Liver (tissue), 9 donors: ENCODE results near the gene ALX3. TPM values are rescaled to one million over a fixed set of nuclear protein-coding genes. Genes with fewer than 3 reads are reported as not detected.

Experiments used
- DNase-seq: peaks from one replicate; pipeline ENCODE4 v3.0.0-alpha.2; 2017; ENCODE audit warnings: low spot score
- H3K27ac ChIP-seq, 2 donors: one replicate each; pipeline ENCODE4 v1.7.0; 2013; ENCODE audit warnings: inconsistent platforms in 2 of 2, low read length in 2 of 2, control low read depth in 1 of 2, low read depth in 1 of 2, mild to moderate bottlenecking in 1 of 2
- H3K27me3 ChIP-seq, 4 donors: one replicate each; pipeline versions ENCODE4 v1.6.1 to v1.7.0; 2013; ENCODE audit warnings: low read length in 3 of 4, inconsistent platforms in 1 of 4, mild to moderate bottlenecking in 1 of 4, moderate library complexity in 1 of 4; ENCODE audit not compliant: control insufficient read depth in 4 of 4, insufficient read depth in 4 of 4
- H3K36me3 ChIP-seq, 4 donors: one replicate each; pipeline versions ENCODE4 v1.6.1 to v1.7.0; 2013; ENCODE audit warnings: low read length in 3 of 4, mild to moderate bottlenecking in 3 of 4, low read depth in 1 of 4, moderate library complexity in 1 of 4; ENCODE audit not compliant: control insufficient read depth in 4 of 4, insufficient read depth in 3 of 4
- H3K4me1 ChIP-seq, 4 donors: one replicate each; pipeline versions ENCODE4 v1.6.1 to v1.7.0; 2013; ENCODE audit warnings: low read length in 3 of 4, mild to moderate bottlenecking in 3 of 4, moderate library complexity in 1 of 4; ENCODE audit not compliant: control insufficient read depth in 4 of 4, insufficient read depth in 4 of 4
- H3K4me3 ChIP-seq, 3 donors: one replicate each; pipeline versions ENCODE4 v1.6.1 to v1.7.0; 2013; ENCODE audit warnings: low read length in 3 of 3, control low read depth in 1 of 3, low read depth in 1 of 3, mild to moderate bottlenecking in 1 of 3
- H3K9ac ChIP-seq, 2 donors: one replicate each; pipeline ENCODE4 v1.7.0; 2013; ENCODE audit warnings: low read length in 2 of 2, mild to moderate bottlenecking in 2 of 2, moderate library complexity in 2 of 2, control low read depth in 1 of 2, low read depth in 1 of 2
- H3K9me3 ChIP-seq, 4 donors: one replicate each; pipeline versions ENCODE4 v1.6.1 to v1.7.0; 2013; ENCODE audit warnings: low read length in 3 of 4; ENCODE audit not compliant: control insufficient read depth in 4 of 4
- ATF3 ChIP-seq: IDR thresholded peaks from 2 replicates; pipeline ENCODE4 v1.6.1; 2016; ENCODE audit warnings: antibody characterized with exemption
- CTCF ChIP-seq: fragments of 150-350 bp; IDR thresholded peaks from 2 replicates; pipeline ENCODE4 v1.5.1; 2017; ENCODE audit warnings: improper control_type of control experiment, low read depth, low read length; ENCODE audit not compliant: missing input control
- EGR1 ChIP-seq, 2 donors: IDR thresholded peaks; 2 replicates each; pipeline ENCODE4 v1.6.1; 2016 to 2018; ENCODE audit warnings: antibody characterized with exemption in 2 of 2, low read depth in 2 of 2
- FOXA1 ChIP-seq: IDR thresholded peaks from 2 replicates; pipeline ENCODE4 v1.6.1; 2016; ENCODE audit warnings: antibody characterized with exemption
- FOXA2 ChIP-seq: IDR thresholded peaks from 2 replicates; pipeline ENCODE4 v1.6.1; 2016; ENCODE audit warnings: antibody characterized with exemption
- GABPA ChIP-seq, 2 donors: IDR thresholded peaks in 1 of 2; conservative IDR thresholded peaks in 1 of 2; 2 replicates each; pipeline ENCODE4 v1.6.1; 2016; ENCODE audit warnings: antibody characterized with exemption in 2 of 2, mild to moderate bottlenecking in 1 of 2, moderate library complexity in 1 of 2
- HNF4A ChIP-seq, 2 donors: conservative IDR thresholded peaks; 2 replicates each; pipeline ENCODE4 v1.6.1; 2016; ENCODE audit warnings: antibody characterized with exemption in 2 of 2, mild to moderate bottlenecking in 2 of 2
- HNF4G ChIP-seq: IDR thresholded peaks from 2 replicates; pipeline ENCODE4 v1.6.1; 2016; ENCODE audit warnings: antibody characterized with exemption
- JUND ChIP-seq, 2 donors: IDR thresholded peaks; 2 replicates each; pipeline ENCODE4 v1.6.1; 2016; ENCODE audit warnings: antibody characterized with exemption in 2 of 2
- MAX ChIP-seq: IDR thresholded peaks from 2 replicates; pipeline ENCODE4 v1.6.1; 2016; ENCODE audit warnings: antibody characterized with exemption
- NR2F2 ChIP-seq: IDR thresholded peaks from 2 replicates; pipeline ENCODE4 v1.6.1; 2016; ENCODE audit warnings: antibody characterized with exemption
- RAD21 ChIP-seq, 2 donors: IDR thresholded peaks; 2 replicates each; pipeline ENCODE4 v1.6.1; 2016; ENCODE audit warnings: antibody characterized with exemption in 2 of 2, mild to moderate bottlenecking in 2 of 2
- REST ChIP-seq: IDR thresholded peaks from 2 replicates; pipeline ENCODE4 v1.6.1; 2016; ENCODE audit warnings: antibody characterized with exemption, mild to moderate bottlenecking
- RXRA ChIP-seq, 2 donors: IDR thresholded peaks; 2 replicates each; pipeline ENCODE4 v1.6.1; 2017 to 2018; ENCODE audit warnings: antibody characterized with exemption in 2 of 2, mild to moderate bottlenecking in 1 of 2
- SP1 ChIP-seq: IDR thresholded peaks from 2 replicates; pipeline ENCODE4 v1.6.1; 2018; ENCODE audit warnings: antibody characterized with exemption, mild to moderate bottlenecking
- TAF1 ChIP-seq: conservative IDR thresholded peaks from 2 replicates; pipeline ENCODE4 v1.6.1; 2016; ENCODE audit warnings: antibody characterized with exemption, mild to moderate bottlenecking
- YY1 ChIP-seq: IDR thresholded peaks from 2 replicates; pipeline ENCODE4 v1.6.1; 2016; ENCODE audit warnings: antibody characterized with exemption, mild to moderate bottlenecking
- ZBTB33 ChIP-seq: IDR thresholded peaks from 2 replicates; pipeline ENCODE4 v1.6.1; 2016; ENCODE audit warnings: antibody characterized with exemption
- WGBS: extraction: QIAGEN DNeasy Blood & Tissue Kit; methylation state at CpG from one replicate; pipeline ENCODE4 v1.1.7; 2013; 5-methylcytosine and 5-hydroxymethylcytosine counted together
- polyA plus RNA-seq, 2 donors: library from polyadenylated mRNA; stranded (reverse) in 1 of 2; unstranded in 1 of 2; fragments of 200-250 nt in 1 of 2; fragments of >200 nt in 1 of 2; fragmentation: Nextera tagmentation in 1 of 2; extraction: Ambion mirVana in 1 of 2; gene quantifications; one replicate each; pipeline versions ENCODE4 v1.2.1 to v1.2.3, GENCODE V29; 2013 to 2015
- total RNA-seq, 2 donors: library from RNA; depleted of rRNA; stranded (reverse); fragments of >200 nt; gene quantifications; one replicate each; pipeline ENCODE4 v1.2.3, GENCODE V29; 2014
- donor health status: healthy.
- donor health status: healthy.
- donor health status: healthy.
- donor health status: healthy.
- donor health status: healthy.

The ALX3 gene
- total and polyA plus RNA-seq, 4 donors = not detected

- Histone ChIP-seq H3K36me3 (no peaks in the 10 kb centered on the region), H3K9me3 (no peaks in the 10 kb centered on the region), H3K4me3 (no peak overlapping the region), H3K27ac (no peak overlapping the region), H3K4me1 (peaks cover 3 to 20% (median 15%) of the 10 kb centered on the region in 4 donors), H3K9ac (no peak overlapping the region), H3K27me3 (peaks cover 0 to 3% (median 0%) of the 10 kb centered on the region in 4 donors)
- DNase-seq = no peak
- 93% methylated on average over 5 of the region's 5 CpGs for WGBS
- TF ChIP-seq EGR1 (IDR thresholded peaks at IDR 0.05; ENCODE audit: low read depth in 2 of 2) (no peak), RAD21 (IDR thresholded peaks at IDR 0.05) (no peak), YY1 (no peak), ZBTB33 (no peak), GABPA (IDR thresholded peaks at IDR 0.05 in 1 of 2, conservative IDR thresholded peaks at IDR 0.05 in 1 of 2) (no peak), REST (no peak), SP1 (no peak), HNF4G (no peak), ATF3 (no peak), NR2F2 (no peak), TAF1 (no peak), FOXA2 (no peak), JUND (IDR thresholded peaks at IDR 0.05) (no peak), CTCF (no peak), RXRA (IDR thresholded peaks at IDR 0.05) (no peak), MAX (no peak), FOXA1 (no peak), HNF4A (conservative IDR thresholded peaks at IDR 0.05) (no peak)
Observed at GRCh38 chr1:110085671-110086070, 15.2 kb upstream of the ALX3 start.
